HepG2 (cell line): ENCODE results near the gene PLEKHB2. TPM values are rescaled to one million over a fixed set of nuclear protein-coding genes. Genes with fewer than 3 reads are reported as not detected.

Source experiments
- CENPBD1 ChIP-seq: sonication (generic); formaldehyde crosslinking; IDR thresholded peaks from 2 replicates; pipeline ENCODE4 v1.8.0; 2022; ENCODE audit warnings: missing genetic modification reagents, low read depth, mild to moderate bottlenecking, borderline replicate concordance
- ELK4 ChIP-seq: sonication (generic); formaldehyde crosslinking; IDR thresholded peaks from 2 replicates; pipeline ENCODE4 v1.9.0; 2021; ENCODE audit warnings: missing genetic modification reagents, borderline replicate concordance
- IKZF5 ChIP-seq: IDR thresholded peaks from 2 replicates; pipeline ENCODE4 v1.6.1; 2018; ENCODE audit warnings: missing genetic modification reagents, mild to moderate bottlenecking, missing compliant biosample characterization
- KDM2A ChIP-seq: sonication (generic); formaldehyde crosslinking; IDR thresholded peaks from 2 replicates; pipeline ENCODE4 v1.4.0; 2020; ENCODE audit warnings: low read depth, missing genetic modification reagents, borderline replicate concordance
- MAF1 ChIP-seq: sonication (generic); formaldehyde crosslinking; IDR thresholded peaks from 2 replicates; pipeline ENCODE4 v1.5.0; 2020; ENCODE audit warnings: missing genetic modification reagents, borderline replicate concordance
- NFRKB ChIP-seq: fragments of 450-650 bp; IDR thresholded peaks from 2 replicates; pipeline ENCODE4 v1.6.1; 2017
- PAWR ChIP-seq: sonication (generic); formaldehyde crosslinking; IDR thresholded peaks from 2 replicates; pipeline ENCODE4 v1.4.0; 2020; ENCODE audit warnings: missing genetic modification reagents, mild to moderate bottlenecking, borderline replicate concordance
- RAD21 ChIP-seq: fragments of 450-650 bp; formaldehyde crosslinking; IDR thresholded peaks from 2 replicates; pipeline ENCODE4 v1.5.0; 2020; ENCODE audit warnings: mild to moderate bottlenecking
- TRAFD1 ChIP-seq: sonication (generic); formaldehyde crosslinking; IDR thresholded peaks from 2 replicates; pipeline ENCODE4 v1.5.1; 2020; ENCODE audit warnings: missing genetic modification reagents, mild to moderate bottlenecking, borderline replicate concordance
- YEATS4 ChIP-seq: sonication (generic); formaldehyde crosslinking; IDR thresholded peaks from 2 replicates; pipeline ENCODE4 v1.4.0; 2020; ENCODE audit warnings: missing genetic modification reagents, borderline replicate concordance
- ZFP1 ChIP-seq: IDR thresholded peaks from 2 replicates; pipeline ENCODE4 v1.6.1; 2016
- ZMYM3 ChIP-seq: sonication (generic); formaldehyde crosslinking; IDR thresholded peaks from 2 replicates; pipeline ENCODE4 v1.5.1; 2020; ENCODE audit warnings: mild to moderate bottlenecking, missing genetic modification reagents
- ZNF318 ChIP-seq: sonication (generic); formaldehyde crosslinking; IDR thresholded peaks from 2 replicates; pipeline ENCODE4 v1.4.0; 2020; ENCODE audit warnings: mild to moderate bottlenecking, missing genetic modification reagents
- ZNF556 ChIP-seq: sonication (generic); formaldehyde crosslinking; IDR thresholded peaks from 2 replicates; pipeline ENCODE4 v1.4.0; 2020; ENCODE audit warnings: mild to moderate bottlenecking, missing genetic modification reagents, borderline replicate concordance
- ZNF720 ChIP-seq: sonication (generic); formaldehyde crosslinking; IDR thresholded peaks from 2 replicates; pipeline ENCODE4 v1.4.0; 2020; ENCODE audit warnings: missing genetic modification reagents
- ZNF749 ChIP-seq: sonication (generic); formaldehyde crosslinking; IDR thresholded peaks from 2 replicates; pipeline ENCODE4 v1.8.0; 2022; ENCODE audit warnings: mild to moderate bottlenecking, missing genetic modification reagents, moderate library complexity, borderline replicate concordance
- ZSCAN22 ChIP-seq: sonication (generic); formaldehyde crosslinking; IDR thresholded peaks from 2 replicates; pipeline ENCODE4 v1.4.0; 2020; ENCODE audit warnings: mild to moderate bottlenecking, missing genetic modification reagents
- polyA plus RNA-seq, 8 experiments: library from polyadenylated mRNA; depleted of rRNA in 3 of 8; stranded (reverse) in 7 of 8; unstranded in 1 of 8; fragments of >200 nt; fragmentation: Illumina TruSeq in 4 of 8; extraction: Trizol in 4 of 8; gene quantifications; 2 replicates each; pipeline versions ENCODE4 v1.2.1 to v1.2.3, GENCODE V29; 2011 to 2016; ENCODE audit warnings: low read depth in 4 of 8, missing spikeins in 1 of 8, mixed read lengths in 1 of 8; ENCODE audit not compliant: insufficient read depth in 1 of 8
- total RNA-seq, 5 experiments: library from RNA; depleted of rRNA; stranded (reverse); fragments of >200 nt; fragmentation: Illumina TruSeq; extraction: Trizol; gene quantifications; 2 replicates each; pipeline ENCODE4 v1.2.3, GENCODE V29; 2016; ENCODE audit warnings: low read depth in 1 of 5

The PLEKHB2 gene
- total and polyA plus RNA-seq, 2 of the 13 experiments (the other 11 are each of a cell fraction or from before 2014, with no cell fraction given): 73.0 to 78.9 TPM

GRCh38 chr2:131093006-131093695, 12.0 kb upstream of the PLEKHB2 start, which contains the start of gene FAM168B (continued):
- TF ChIP-seq ZNF749 (CRISPR knock-in tag) (no peak; the same call in 1 of the 2 replicates), IKZF5 (CRISPR knock-in tag) (peak; percentile 81), CENPBD1 (CRISPR knock-in tag) (no peak), NFRKB (no peak), KDM2A (peak; percentile 25; the same call in 1 of the 2 replicates), ZNF318 (CRISPR knock-in tag) (no peak), ZSCAN22 (CRISPR knock-in tag) (no peak), ELK4 (CRISPR knock-in tag) (no peak; the same call in 1 of the 2 replicates), PAWR (no peak), MAF1 (CRISPR knock-in tag) (0 out of 2 replicates have a peak, but pooled peaks have one; percentile 6), ZNF720 (CRISPR knock-in tag) (no peak), ZFP1 (CRISPR knock-in tag) (no peak), ZNF556 (CRISPR knock-in tag) (peak; percentile 71; the same call in 1 of the 2 replicates), RAD21 (CRISPR knock-in tag) (peak; percentile 87), TRAFD1 (CRISPR knock-in tag) (no peak), ZMYM3 (no peak), YEATS4 (CRISPR knock-in tag) (peak; percentile 99)
